GM19025 (cell line): ENCODE results near the gene RAD51B.

Experiments used
- ATAC-seq: cut with Tn5 transposase; IDR thresholded peaks from one replicate; pipeline ENCODE4 v1.9.1; 2021; ENCODE audit warnings: mild to moderate bottlenecking, low read depth, moderate library complexity; ENCODE audit not compliant: unreplicated experiment

The RAD51B gene

GRCh38 chr14:68772761-68773381, 953.3 kb downstream of the RAD51B start:
- ATAC-seq = no peak

GRCh38 chr14:68774771-68775613, 955.4 kb downstream of the RAD51B start:
- ATAC-seq = no peak

GRCh38 chr14:68775614-68776126, 956.1 kb downstream of the RAD51B start:
- ATAC-seq = no peak

- ATAC-seq = no peak
Measured at GRCh38 chr14:68777644-68778043, 958.1 kb downstream of the RAD51B start.
